Measurements from ENCODE around the gene HNRNPF. TPM values are rescaled to one million over a fixed set of nuclear protein-coding genes. Genes with fewer than 3 reads are reported as not detected.
"Not testable (repeated sequence)": the region's sequence is repeated elsewhere in the genome, so short reads cannot be mapped to it uniquely, and the experiment has no call there.

HNRNPF gene
- polyA plus RNA-seq, 1 donor from 2014 or later = 242 TPM

DNA sequence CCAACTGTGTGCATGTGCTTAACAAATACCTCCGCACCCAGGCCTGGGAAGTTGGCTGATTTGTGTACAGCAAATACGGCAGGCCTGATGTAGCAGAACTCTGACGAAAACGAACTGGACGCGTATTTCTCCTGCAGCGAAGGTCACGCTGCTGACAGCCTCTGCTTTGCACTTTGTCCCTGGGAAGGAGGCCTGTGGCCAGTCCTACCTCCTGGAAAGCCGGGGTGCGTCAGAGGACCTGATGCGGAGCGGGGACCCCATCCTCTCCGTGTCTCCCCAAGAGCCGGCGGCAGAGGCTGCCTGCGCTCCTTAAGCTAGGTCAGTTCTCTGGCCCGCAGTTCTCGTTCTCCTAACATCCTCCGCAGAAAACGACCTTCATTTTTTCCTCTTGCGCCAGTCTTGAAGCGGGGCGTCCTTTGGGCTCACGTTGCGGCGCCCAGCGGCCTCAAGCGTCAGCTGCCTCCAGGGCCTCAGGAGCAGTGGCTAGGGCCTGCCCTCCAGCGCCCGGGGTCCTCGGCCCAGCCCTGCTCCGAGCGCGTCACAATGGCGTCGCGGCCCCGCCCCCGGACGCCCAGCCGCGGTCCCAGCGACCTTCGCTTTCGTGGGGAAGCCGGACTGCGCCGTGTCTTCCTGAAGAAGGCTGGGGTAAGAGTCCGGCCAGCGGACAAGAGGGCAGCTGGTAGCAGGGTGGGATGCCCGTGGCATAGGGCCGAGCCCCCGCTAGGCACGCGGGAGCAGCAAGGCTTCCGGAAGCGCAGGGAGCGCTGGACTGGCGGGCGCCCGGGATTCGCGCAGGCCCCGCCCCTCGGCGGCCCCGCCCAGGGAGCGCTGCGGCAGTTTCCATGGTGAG is 27.5 kb upstream of the HNRNPF start, which contains the start of gene ZNF487:
Gene ZNF487, plus strand, starts transcription at position 821 of the 850 bp plus-strand sequence. CDS start 38,703 bp downstream, outside the sequence.
- Mint-ChIP-seq H3K9me3 (no peaks in the 10 kb centered on the region), H3K4me1 (peaks cover 16 to 26% (median 26%) of the 10 kb centered on the region in 3 donors), H3K27ac (peak within 1 kb of the TSS; percentile 99), H3K27me3 (no peaks in the 10 kb centered on the region), H3K4me3 (peak within 1 kb of the TSS; percentile 97 to 100 (median 100)), H3K36me3 (peaks cover 2% of the 10 kb centered on the region)

DNA sequence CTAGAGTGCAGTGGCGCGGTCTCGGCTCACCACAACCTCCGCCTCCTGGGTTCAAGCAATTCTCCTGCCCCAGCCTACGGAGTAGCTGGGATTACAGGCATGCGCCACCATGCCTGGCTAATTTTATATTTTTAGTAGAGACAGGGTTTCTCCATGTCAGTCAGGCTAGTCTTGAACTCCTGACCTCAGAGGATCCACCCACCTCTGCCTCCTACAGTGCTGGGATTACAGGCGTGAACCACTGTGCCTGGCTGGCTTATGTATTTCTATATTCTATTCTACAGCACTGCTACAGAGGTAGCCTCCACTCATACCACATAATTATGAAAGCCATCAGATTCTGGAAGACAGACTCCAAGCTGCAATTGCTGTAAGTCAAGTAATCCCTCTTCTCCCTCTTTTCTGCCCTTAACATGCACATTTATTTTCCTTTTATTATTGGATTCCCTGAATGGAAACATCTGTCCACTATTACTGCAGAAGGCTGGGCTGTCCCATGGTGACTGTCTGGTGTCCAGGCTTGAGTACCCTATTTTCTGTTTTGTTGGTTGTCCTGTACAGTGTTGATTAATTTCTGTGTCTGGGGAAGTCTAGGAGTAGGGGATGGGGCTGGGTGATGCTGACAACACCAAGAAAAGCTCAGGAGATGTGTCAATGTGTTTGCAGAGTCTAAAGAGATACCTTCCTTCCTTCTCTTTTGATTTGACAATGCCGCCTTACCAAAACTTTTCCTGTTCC is 22.1 kb upstream of the HNRNPF start:
- H3K4me3 Mint-ChIP-seq = peak overlapping the region in 1 of 4 donors; percentile 6
- no peaks in the 10 kb centered on the region for H3K27me3 Mint-ChIP-seq
- H3K27ac Mint-ChIP-seq = peak overlapping the region in 1 of 3 donors; percentile 30

DNA sequence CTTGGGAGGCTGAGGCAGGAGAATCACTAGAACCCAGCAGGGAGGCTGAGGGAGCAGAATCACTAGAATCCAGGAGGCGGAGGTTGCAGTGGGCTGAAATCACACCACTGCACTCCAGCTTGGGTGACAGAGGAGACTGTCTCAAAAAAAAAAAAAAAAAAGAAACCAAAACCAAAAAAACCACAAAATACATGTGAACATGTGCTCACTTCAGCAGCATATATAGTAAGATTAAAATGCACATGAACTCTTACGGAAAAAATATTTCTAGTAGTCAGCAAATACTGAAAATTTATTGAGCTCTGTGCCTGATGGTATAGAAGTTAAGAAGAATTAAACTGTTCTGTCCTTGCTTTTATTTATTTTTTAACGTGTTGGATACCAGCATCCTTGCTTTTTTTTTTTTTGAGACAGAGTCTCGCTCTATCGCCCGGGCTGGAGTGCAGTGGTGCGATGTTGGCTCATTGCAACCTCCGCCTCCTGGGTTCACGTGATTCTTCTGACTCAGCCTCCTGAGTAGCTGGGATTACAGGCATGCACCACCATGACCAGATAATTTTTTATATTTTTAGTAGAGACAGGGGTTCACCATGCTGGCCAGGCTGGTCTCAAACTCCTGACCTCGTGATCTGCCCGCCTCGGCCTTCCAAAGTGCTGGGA is 18.3 kb upstream of the HNRNPF start:
- peak overlapping the region; percentile 52 to 84 (median 70) for H3K4me3 Mint-ChIP-seq
- H3K9me3 Mint-ChIP-seq = no peaks in the 10 kb centered on the region
- H3K4me1 Mint-ChIP-seq = peaks cover 7 to 15% (median 9%) of the 10 kb centered on the region in 3 donors
- H3K36me3 Mint-ChIP-seq = peaks cover 3% of the 10 kb centered on the region
- H3K27me3 Mint-ChIP-seq = no peaks in the 10 kb centered on the region
- H3K27ac Mint-ChIP-seq = peak overlapping the region; percentile 86 to 95 (median 93)

More for the DNA sequence above, 22.1 kb upstream of the HNRNPF start:
- H3K4me1 Mint-ChIP-seq = peaks cover 9 to 16% (median 11%) of the 10 kb centered on the region in 3 donors
- peaks cover 3% of the 10 kb centered on the region for H3K36me3 Mint-ChIP-seq
- H3K9me3 Mint-ChIP-seq = no peaks in the 10 kb centered on the region

DNA sequence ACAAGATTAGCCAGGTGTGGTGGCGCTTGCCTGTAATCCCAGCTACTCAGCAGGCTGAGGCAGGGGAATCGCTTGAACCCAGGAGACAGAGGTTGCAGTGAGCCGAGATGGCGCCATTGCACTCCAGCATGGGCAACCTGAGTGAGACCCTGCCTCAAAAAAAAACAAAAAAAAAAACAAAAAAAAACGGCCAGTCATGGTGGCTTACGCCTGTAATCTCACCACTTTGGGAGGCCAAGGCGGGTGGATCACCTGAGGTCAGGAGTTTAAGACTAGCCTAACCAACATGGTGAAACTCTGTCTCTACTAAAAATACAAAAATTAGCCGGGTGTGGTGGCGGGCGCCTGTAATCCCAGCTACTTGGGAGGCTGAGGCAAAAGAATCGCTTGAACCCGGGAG is 17.5 kb upstream of the HNRNPF start:
- peaks cover 9 to 20% (median 9%) of the 10 kb centered on the region in 3 donors for H3K4me1 Mint-ChIP-seq
- not testable (repeated sequence) for H3K4me3 Mint-ChIP-seq, H3K27me3 Mint-ChIP-seq, H3K36me3 Mint-ChIP-seq, H3K27ac Mint-ChIP-seq, H3K9me3 Mint-ChIP-seq

DNA sequence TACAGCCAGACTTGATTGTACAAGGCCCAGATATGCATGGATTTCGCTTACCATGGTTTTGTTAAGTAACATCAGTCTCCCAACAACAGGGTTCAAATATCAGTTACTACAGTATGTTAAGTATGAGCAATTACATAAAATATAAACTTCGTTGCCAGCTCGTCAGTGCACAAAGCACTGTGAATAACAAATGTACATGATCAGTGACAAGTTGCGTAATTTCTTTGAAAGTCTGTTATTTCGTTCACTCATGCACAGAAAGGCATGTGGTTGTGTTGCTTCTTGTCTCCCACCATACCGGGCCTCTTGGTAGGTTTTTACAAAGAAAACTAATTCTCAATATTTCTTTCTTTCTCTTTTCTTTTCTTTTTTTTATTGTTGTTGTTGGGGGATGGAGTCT is 15.4 kb upstream of the HNRNPF start:
- Mint-ChIP-seq H3K4me3 (peak overlapping the region in 1 of 4 donors; percentile 35), H3K9me3 (no peaks in the 10 kb centered on the region), H3K27ac (no peak overlapping the region), H3K4me1 (peaks cover 15 to 26% (median 17%) of the 10 kb centered on the region in 3 donors), H3K27me3 (no peaks in the 10 kb centered on the region), H3K36me3 (no peaks in the 10 kb centered on the region)

DNA sequence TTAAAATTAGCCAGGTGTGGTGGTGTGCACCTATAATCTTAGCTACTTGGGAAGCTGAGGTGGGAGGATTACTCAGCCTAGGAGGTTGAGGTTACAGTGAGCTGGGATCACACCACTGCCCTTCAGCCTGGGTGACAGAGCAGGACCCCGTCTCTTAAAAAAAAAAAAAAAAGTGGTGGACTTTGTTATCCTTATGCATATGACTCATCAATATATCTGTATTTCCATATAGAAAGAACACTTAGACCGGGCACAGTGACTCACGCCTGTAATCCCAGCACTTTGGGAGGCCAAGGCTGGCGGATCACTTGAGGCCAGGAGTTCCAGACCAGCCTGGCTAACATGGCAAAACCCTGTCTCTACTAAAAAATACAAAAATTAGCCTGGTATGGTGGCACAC is 13.0 kb upstream of the HNRNPF start:
- peak overlapping the region in 1 of 4 donors; percentile 97 for H3K4me3 Mint-ChIP-seq
- not testable (repeated sequence) for H3K9me3 Mint-ChIP-seq

DNA sequence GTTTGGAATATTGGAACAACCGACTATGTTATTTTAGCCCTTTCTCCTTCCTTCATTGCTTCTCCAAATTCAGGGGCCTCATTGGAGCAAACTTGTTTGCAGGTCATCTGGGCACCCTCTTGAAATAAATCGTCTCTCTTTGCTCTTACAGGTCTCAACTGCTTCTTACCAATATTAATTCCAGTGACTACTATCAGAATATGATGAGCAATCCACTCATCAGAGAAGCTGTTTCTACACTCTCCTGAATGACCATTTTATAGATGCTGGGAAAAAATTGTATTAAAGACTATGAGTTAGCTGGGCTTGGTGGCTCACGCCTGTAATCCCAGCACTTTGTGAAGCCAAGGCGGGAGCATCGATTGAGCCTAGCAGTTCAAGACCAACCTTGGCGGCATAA is 12.5 kb upstream of the HNRNPF start:
- Mint-ChIP-seq H3K9me3 (no peaks in the 10 kb centered on the region), H3K4me1 (peaks cover 18 to 32% (median 24%) of the 10 kb centered on the region in 3 donors)

More for the DNA sequence above, 13.0 kb upstream of the HNRNPF start:
- H3K4me1 Mint-ChIP-seq = peaks cover 18 to 32% (median 24%) of the 10 kb centered on the region in 3 donors
- not testable (repeated sequence) for H3K36me3 Mint-ChIP-seq, H3K27me3 Mint-ChIP-seq
- H3K27ac Mint-ChIP-seq = peak overlapping the region in 1 of 3 donors; percentile 43

DNA sequence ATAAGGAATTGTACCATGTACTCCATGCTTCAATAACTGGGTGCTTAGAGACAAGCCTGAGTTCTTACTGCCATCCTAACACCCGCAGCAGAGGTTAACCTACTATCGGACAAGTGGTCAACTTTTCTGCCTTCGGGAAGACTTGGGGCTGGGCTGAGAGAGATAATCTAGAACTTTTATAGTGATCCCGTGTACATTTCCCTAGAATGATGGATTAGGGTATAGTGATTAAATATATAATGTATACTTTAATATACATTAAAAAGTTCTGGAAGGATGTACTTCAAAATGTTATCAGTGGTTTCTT is 12.2 kb upstream of the HNRNPF start:
- no peaks in the 10 kb centered on the region for H3K27me3 Mint-ChIP-seq
- H3K4me1 Mint-ChIP-seq = peaks cover 18 to 32% (median 24%) of the 10 kb centered on the region in 3 donors
- peak overlapping the region; percentile 92 to 97 (median 96) for H3K4me3 Mint-ChIP-seq
- H3K27ac Mint-ChIP-seq = peak overlapping the region; percentile 91 to 98 (median 96)
- H3K36me3 Mint-ChIP-seq = no peaks in the 10 kb centered on the region
- H3K9me3 Mint-ChIP-seq = no peaks in the 10 kb centered on the region

More for the DNA sequence above, 12.5 kb upstream of the HNRNPF start:
- Mint-ChIP-seq H3K36me3 (no peaks in the 10 kb centered on the region), H3K27ac (peak overlapping the region in 2 of 3 donors; percentile 43 to 67), H3K4me3 (peak overlapping the region; percentile 24 to 97 (median 56)), H3K27me3 (no peaks in the 10 kb centered on the region)

DNA sequence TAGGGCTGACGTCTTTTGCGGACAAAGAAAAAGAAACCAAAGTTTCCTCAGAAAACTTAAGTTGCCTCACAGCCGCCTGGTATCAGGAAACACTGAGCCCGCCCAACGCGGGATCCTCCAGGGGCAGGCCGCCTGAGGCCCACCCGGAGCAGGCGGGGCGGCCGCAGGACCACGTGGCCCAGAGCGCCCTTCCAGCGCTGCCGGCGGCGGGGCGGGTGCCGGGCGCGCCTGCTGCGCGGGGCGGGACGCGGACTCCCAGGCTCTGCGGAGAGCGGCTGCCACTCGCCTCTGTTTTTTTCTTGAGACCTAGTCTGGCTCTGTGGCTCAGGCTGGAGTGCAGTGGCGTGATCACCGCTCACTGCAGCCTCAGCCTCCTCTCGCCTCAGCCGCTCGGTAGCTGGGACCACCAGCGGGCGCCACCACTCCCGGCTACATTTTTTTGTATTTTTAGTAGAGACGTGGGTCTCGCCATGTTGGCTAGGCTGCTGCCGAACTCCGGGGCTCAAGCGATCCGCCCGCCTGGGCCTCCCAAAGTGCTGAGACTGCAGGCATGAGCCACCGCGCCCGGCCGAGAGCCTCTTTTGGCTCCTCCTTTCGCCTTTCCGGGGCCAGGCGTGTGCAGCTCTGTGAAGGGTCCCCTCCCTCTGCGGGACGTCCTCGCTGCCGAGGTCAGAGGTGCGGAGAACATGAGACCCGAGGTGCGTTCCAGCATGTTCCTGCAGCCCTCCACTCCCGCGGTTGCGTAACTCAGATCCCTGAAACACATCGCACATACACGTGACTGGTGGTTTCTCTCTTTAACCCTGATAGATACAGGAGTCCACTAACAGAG is 11.6 kb upstream of the HNRNPF start:
- Mint-ChIP-seq H3K36me3 (no peaks in the 10 kb centered on the region), H3K4me3 (peak overlapping the region; percentile 92 to 97 (median 96)), H3K27me3 (no peaks in the 10 kb centered on the region), H3K4me1 (peaks cover 18 to 32% (median 24%) of the 10 kb centered on the region in 3 donors), H3K9me3 (no peaks in the 10 kb centered on the region), H3K27ac (peak overlapping the region; percentile 91 to 98 (median 96))

DNA sequence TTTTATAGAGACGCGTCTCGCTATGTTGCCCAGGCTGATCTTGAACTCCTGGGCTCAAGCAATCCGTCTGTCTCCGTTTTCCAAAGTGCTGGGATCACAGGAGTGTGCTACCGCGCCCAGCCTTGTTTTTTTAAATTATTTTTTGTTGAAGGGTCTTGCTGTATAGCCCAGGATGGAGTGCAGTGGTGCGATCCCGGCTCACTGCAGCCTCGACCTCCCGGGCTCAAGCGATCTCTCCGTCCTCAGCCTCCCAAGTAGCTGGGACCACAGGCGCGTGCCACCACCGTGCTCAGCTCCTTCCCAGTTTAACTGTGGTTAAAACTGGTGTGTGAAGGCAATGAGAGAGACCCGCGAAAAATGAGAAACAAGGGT is 11.0 kb upstream of the HNRNPF start:
- H3K27me3 Mint-ChIP-seq = no peaks in the 10 kb centered on the region
- peaks cover 18 to 32% (median 24%) of the 10 kb centered on the region in 3 donors for H3K4me1 Mint-ChIP-seq
- peak overlapping the region; percentile 65 to 97 (median 80) for H3K4me3 Mint-ChIP-seq
- no peaks in the 10 kb centered on the region for H3K9me3 Mint-ChIP-seq
- peak overlapping the region; percentile 91 to 96 (median 92) for H3K27ac Mint-ChIP-seq
- no peaks in the 10 kb centered on the region for H3K36me3 Mint-ChIP-seq

DNA sequence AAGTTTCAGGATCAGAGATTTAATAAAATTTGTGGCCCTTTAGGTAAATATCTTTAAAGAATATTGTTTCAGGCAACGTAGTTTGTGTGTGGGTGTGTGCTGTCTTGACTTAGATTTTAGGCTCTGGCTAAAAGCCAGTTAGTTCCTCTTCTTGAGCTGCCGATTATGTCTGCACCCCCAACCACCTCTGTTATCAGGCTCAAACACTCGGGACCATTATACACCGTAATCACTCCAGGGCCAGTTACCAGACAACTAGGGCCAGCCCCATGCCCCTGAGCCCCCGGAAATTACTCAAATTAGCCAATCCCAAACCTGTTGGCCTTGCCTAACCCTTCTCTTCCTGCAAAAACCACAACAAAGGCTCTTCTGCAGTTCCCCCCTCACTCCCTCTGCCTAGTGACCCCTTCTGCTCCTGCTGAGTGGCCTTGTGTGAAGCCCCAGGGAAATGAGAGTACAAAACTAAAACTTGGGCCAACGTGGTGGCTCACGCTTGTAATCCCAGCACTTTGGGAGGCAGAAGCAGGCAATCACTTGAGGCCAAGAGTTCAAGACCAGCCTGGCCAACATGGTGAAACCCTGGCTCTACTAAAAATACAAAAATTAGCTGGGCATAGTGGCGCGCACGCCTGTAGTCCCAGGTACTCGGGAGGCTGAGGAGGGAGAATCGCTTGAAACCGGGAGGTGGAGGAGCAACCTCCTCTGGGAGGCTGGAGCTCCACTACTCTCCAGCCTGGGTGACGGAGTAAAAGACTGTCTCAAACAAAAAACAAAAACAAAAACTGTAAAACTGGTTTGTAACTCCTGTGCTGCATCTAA is 9.2 kb upstream of the HNRNPF start:
- H3K27ac Mint-ChIP-seq = peak overlapping the region; percentile 91 to 96 (median 93)
- H3K4me1 Mint-ChIP-seq = peaks cover 18 to 30% (median 24%) of the 10 kb centered on the region in 3 donors
- H3K4me3 Mint-ChIP-seq = peak overlapping the region; percentile 56 to 91 (median 70)
- H3K9me3 Mint-ChIP-seq = no peaks in the 10 kb centered on the region
- H3K36me3 Mint-ChIP-seq = no peaks in the 10 kb centered on the region
- H3K27me3 Mint-ChIP-seq = no peaks in the 10 kb centered on the region

DNA sequence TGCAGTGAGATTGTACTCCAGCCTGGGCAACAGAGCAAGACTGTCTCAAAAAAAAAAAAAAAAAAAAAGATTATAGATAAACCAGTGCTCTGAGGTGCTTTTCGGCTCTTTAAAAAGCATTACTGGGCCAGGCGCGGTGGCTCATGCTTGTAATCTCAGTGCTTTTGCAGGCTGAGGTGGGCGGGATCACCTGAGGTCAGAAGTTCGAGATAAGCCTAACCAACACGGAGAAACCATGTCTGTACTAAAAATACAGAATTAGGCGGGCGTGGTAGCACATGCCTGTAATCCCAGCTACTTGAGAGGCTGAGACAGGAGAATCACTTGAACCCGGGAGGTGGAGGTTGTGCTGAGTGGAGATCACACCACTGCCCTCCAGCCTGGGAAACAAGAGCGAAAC is 6.6 kb upstream of the HNRNPF start:
- H3K36me3 Mint-ChIP-seq = no peaks in the 10 kb centered on the region
- no peaks in the 10 kb centered on the region for H3K27me3 Mint-ChIP-seq
- H3K4me3 Mint-ChIP-seq = no peak overlapping the region
- no peak overlapping the region for H3K27ac Mint-ChIP-seq
- H3K4me1 Mint-ChIP-seq = peaks cover 11 to 22% (median 17%) of the 10 kb centered on the region in 3 donors
- H3K9me3 Mint-ChIP-seq = no peaks in the 10 kb centered on the region

DNA sequence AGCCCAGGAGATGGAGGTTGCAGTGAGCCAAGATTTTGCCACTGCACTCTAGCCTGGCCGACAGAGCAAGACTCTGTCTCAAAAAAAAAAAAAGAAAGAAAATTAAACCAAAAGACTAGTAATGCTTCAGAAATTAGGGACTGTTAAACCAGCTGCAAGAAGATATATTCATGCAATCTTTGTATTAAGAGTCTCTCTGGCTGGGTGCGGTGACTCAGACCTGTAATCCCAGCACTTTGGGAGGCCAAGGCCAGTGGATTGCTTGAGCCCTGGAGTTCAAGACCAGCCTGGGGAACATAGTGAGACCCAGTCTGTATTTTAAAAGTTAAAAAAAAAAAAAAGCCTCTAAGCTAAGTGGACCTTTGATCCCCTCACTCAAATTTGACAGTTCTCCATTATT is 2.5 kb upstream of the HNRNPF start:
- Mint-ChIP-seq H3K4me3 (peak overlapping the region in 2 of 4 donors; percentile 22 to 98), H3K4me1 (peaks cover 3 to 19% (median 7%) of the 10 kb centered on the region in 3 donors), H3K27me3 (no peaks in the 10 kb centered on the region), H3K27ac (peak overlapping the region in 1 of 3 donors; percentile 99), H3K9me3 (no peaks in the 10 kb centered on the region), H3K36me3 (no peaks in the 10 kb centered on the region)

All from IgD-negative memory B cell (primary cell).